Stomach (tissue), 4 donors: Measurements from ENCODE around the gene TRMT1.

Experiments
- CTCF ChIP-seq, 7 experiments: fragments of 450-650 bp in 4 of 7; fragments of 200-600 bp in 3 of 7; sonication (generic) in 3 of 7; IDR thresholded peaks; one replicate each; pipeline ENCODE4 v1.5.1; 2016 to 2019; ENCODE audit warnings: antibody characterized with exemption in 7 of 7, control low read depth in 2 of 7, mild to moderate bottlenecking in 1 of 7
- POLR2A ChIP-seq, 4 donors: fragments of 450-650 bp; IDR thresholded peaks; one replicate each; pipeline ENCODE4 v1.6.1; 2016; ENCODE audit warnings: antibody characterized with exemption in 4 of 4, control low read depth in 2 of 4, mild to moderate bottlenecking in 1 of 4, moderate library complexity in 1 of 4
- POLR2AphosphoS5 ChIP-seq, 3 donors: sonication (generic); formaldehyde crosslinking; IDR thresholded peaks; one replicate each; pipeline ENCODE4 v1.6.1; 2016; ENCODE audit warnings: antibody characterized with exemption in 3 of 3

- TF ChIP-seq CTCF (IDR thresholded peaks at IDR 0.05) (no peak), POLR2A (IDR thresholded peaks at IDR 0.05) (no peak), POLR2AphosphoS5 (IDR thresholded peaks at IDR 0.05) (no peak)
Observed at GRCh38 chr19:13152356-13152973, 35.9 kb upstream of the TRMT1 start.
